Measurements from ENCODE around the gene ZNF365.

GRCh38 chr10:62373639-62373994 lies 552 bp upstream of the ZNF365 start:
- TF ChIP-seq CTCF (IDR thresholded peaks at IDR 0.05; ENCODE audit: insufficient read depth, low read depth, low read length) (no peak), EZH2 (IDR thresholded peaks at IDR 0.05; ENCODE audit: insufficient read depth, low read length) (no peak)
